DND-41 (cell line): ENCODE data around the gene FAM78A.

Experiments used
- ATAC-seq: fragments of 200-7000 bp; cut with Tn5 transposase; 3 replicates; pipeline ENCODE4 v1.9.1; 2021; ENCODE audit warnings: low read depth; ENCODE audit not compliant: insufficient read depth
- DNase-seq: peaks from one replicate; pipeline ENCODE4 v3.0.0-alpha.2; 2020
- H2AFZ ChIP-seq: 2 replicates; pipeline ENCODE4 v1.6.0; 2012; ENCODE audit warnings: low read depth, low read length
- H3K27ac ChIP-seq: 2 replicates; pipeline ENCODE4 v1.5.1; 2012; ENCODE audit warnings: low read length, inconsistent platforms
- H3K27me3 ChIP-seq: fragments of 200-600 bp; sonication (generic); 2 replicates; pipeline ENCODE4 v1.6.0; 2012; ENCODE audit warnings: low read length, mild to moderate bottlenecking, inconsistent platforms; ENCODE audit not compliant: insufficient read depth, poor library complexity
- H3K36me3 ChIP-seq: 2 replicates; pipeline ENCODE4 v1.5.1; 2012; ENCODE audit warnings: low read length, inconsistent platforms; ENCODE audit not compliant: insufficient read depth
- H3K4me1 ChIP-seq: 2 replicates; pipeline ENCODE4 v1.5.1; 2012; ENCODE audit warnings: mild to moderate bottlenecking, low read length; ENCODE audit not compliant: insufficient read depth
- H3K4me2 ChIP-seq: 2 replicates; pipeline ENCODE4 v1.6.0; 2012; ENCODE audit warnings: mild to moderate bottlenecking, moderate library complexity, low read length, inconsistent platforms; ENCODE audit not compliant: insufficient read depth
- H3K4me3 ChIP-seq, 2 experiments: fragments of 200-600 bp in 1 of 2; shearing (Covaris generic) in 1 of 2; 2 replicates each; pipeline ENCODE4 v1.5.1; 2012 to 2016; ENCODE audit warnings: inconsistent platforms in 2 of 2, low read length in 2 of 2, mild to moderate bottlenecking in 2 of 2, low read depth in 1 of 2, moderate library complexity in 1 of 2
- H3K79me2 ChIP-seq: 2 replicates; pipeline ENCODE4 v1.6.0; 2012; ENCODE audit warnings: low read length, inconsistent platforms; ENCODE audit not compliant: insufficient read depth
- H3K9ac ChIP-seq: 2 replicates; pipeline ENCODE4 v1.6.0; 2012; ENCODE audit warnings: low read depth, mild to moderate bottlenecking, inconsistent platforms, low read length, moderate library complexity
- H3K9me3 ChIP-seq: 2 replicates; pipeline ENCODE4 v1.5.1; 2012; ENCODE audit warnings: low read length, moderate library complexity, mild to moderate bottlenecking, inconsistent platforms; ENCODE audit not compliant: insufficient read depth, severe bottlenecking
- H4K20me1 ChIP-seq: 2 replicates; pipeline ENCODE4 v1.6.0; 2012; ENCODE audit warnings: low read length; ENCODE audit not compliant: insufficient read depth
- EZH2 ChIP-seq: IDR thresholded peaks from 3 replicates; pipeline ENCODE4 v1.6.1; 2012; ENCODE audit warnings: borderline replicate concordance, low read depth, mild to moderate bottlenecking, moderate library complexity, low read length, inconsistent platforms; ENCODE audit not compliant: severe bottlenecking
- TF ChIP-seq, protein P1 (sequence below): IDR thresholded peaks from 2 replicates; pipeline ENCODE4 v1.5.1; 2012; ENCODE audit warnings: borderline replicate concordance, low read length, moderate library complexity, mild to moderate bottlenecking; ENCODE audit not compliant: poor library complexity, severe bottlenecking; ENCODE audit errors: extremely low read depth

Gene FAM78A

DNA sequence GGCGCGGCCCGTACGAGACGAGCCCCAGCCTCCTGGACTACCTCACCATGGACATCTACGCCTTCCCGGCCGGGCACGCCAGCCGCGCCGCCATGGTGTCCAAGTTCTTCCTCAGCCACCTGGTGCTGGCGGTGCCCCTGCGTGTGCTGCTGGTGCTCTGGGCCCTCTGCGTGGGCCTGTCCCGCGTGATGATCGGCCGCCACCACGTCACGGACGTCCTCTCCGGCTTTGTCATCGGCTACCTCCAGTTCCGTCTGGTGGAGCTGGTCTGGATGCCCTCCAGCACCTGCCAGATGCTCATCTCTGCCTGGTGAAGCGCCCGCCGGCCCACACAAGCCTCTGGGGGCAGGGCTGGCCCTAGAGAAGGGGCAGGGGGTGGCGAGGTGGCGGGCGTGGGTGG, 31.7 kb upstream of the FAM78A start:
- H3K36me3 ChIP-seq = no peaks in the 10 kb centered on the region
- H3K4me3 ChIP-seq = no peak overlapping the region
- H3K4me2 ChIP-seq = no peak overlapping the region
- no peaks in the 10 kb centered on the region for H3K79me2 ChIP-seq
- DNase-seq (no peak), ATAC-seq (no peak)
- no peaks in the 10 kb centered on the region for H4K20me1 ChIP-seq
- no peaks in the 10 kb centered on the region for H3K27me3 ChIP-seq
- no peaks in the 10 kb centered on the region for H3K9me3 ChIP-seq
- H3K27ac ChIP-seq = no peak overlapping the region
- no peak overlapping the region for H3K9ac ChIP-seq
- H3K4me1 ChIP-seq = peaks cover 10% of the 10 kb centered on the region
- H2AFZ ChIP-seq = no peak overlapping the region
- TF ChIP-seq, protein P1, sequence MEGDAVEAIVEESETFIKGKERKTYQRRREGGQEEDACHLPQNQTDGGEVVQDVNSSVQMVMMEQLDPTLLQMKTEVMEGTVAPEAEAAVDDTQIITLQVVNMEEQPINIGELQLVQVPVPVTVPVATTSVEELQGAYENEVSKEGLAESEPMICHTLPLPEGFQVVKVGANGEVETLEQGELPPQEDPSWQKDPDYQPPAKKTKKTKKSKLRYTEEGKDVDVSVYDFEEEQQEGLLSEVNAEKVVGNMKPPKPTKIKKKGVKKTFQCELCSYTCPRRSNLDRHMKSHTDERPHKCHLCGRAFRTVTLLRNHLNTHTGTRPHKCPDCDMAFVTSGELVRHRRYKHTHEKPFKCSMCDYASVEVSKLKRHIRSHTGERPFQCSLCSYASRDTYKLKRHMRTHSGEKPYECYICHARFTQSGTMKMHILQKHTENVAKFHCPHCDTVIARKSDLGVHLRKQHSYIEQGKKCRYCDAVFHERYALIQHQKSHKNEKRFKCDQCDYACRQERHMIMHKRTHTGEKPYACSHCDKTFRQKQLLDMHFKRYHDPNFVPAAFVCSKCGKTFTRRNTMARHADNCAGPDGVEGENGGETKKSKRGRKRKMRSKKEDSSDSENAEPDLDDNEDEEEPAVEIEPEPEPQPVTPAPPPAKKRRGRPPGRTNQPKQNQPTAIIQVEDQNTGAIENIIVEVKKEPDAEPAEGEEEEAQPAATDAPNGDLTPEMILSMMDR = no peak
- TF ChIP-seq EZH2 = no peak

DNA sequence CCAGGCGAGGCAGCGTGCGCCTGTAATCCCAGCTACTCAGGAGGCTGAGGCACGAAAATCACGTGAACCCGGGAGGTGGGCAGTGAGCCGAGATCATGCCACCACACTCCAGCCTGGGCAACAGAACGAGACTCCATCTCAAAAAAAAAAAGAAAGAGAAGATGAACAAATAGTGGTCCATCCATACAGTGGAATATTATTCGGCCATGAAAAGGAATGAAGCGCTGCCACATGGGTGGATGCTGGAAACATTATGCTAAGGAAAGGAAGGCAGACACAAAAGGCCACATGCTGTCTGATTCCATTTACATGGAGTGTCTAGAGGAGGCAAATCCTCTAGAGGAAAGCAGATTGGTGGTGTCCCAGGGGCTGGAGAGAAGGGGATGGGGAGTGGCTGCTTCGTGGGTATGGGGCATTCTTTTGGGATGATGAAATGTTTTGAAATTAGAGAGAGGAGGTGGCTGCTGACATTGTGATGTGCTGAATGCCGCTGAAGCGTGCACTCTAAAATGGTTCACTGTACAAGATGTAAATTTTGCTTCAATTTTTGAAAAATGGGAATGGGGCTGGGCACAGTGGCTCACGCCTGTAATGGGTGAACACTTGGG, 30.2 kb upstream of the FAM78A start:
- Histone ChIP-seq H3K36me3 (no peaks in the 10 kb centered on the region), H3K79me2 (no peaks in the 10 kb centered on the region), H2AFZ (no peak overlapping the region), H4K20me1 (no peaks in the 10 kb centered on the region), H3K4me2 (no peak overlapping the region), H3K9me3 (no peaks in the 10 kb centered on the region), H3K4me3 (no peak overlapping the region), H3K27me3 (no peaks in the 10 kb centered on the region), H3K27ac (no peak overlapping the region), H3K4me1 (peaks cover 10% of the 10 kb centered on the region), H3K9ac (no peak overlapping the region)
- ATAC-seq (no peak), DNase-seq (no peak)
- no peak for TF ChIP-seq EZH2
- TF ChIP-seq, protein P1 = no peak

DNA sequence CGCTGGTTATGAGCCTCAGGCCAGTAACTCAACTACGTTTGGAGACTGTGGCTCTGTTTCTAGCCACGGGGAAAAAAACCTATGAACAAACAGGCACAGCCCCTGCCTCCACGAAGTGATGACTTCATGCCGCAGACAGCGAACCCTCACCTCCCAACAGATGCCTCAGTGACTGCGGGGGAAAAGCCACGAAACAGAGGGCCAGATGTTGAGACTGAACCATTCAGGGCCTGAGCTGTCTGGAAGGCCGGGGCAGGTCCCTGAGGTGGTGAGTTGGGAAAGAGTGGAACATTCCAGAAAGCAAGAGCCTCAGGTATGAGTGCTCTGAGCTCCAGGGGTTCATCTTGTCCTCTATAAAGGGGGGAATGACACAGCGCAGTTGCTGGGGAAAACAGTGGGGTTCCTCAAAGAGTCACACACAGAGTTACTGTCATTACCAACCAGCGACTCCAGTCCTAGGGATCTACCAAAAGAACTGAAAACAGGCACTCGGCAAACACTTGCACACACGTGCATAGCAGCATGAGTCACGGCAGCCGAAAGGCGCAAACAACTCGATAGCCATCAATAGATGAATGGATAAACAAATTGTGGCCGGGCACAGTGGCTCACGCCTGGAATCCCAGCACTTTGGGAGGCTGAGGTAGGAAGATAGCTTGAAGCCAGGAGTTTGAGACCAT, 28.5 kb upstream of the FAM78A start:
- H3K4me2 ChIP-seq = no peak overlapping the region
- TF ChIP-seq EZH2 = no peak
- TF ChIP-seq, protein P1 = no peak
- H3K79me2 ChIP-seq = no peaks in the 10 kb centered on the region
- no peaks in the 10 kb centered on the region for H4K20me1 ChIP-seq
- H3K9me3 ChIP-seq = no peaks in the 10 kb centered on the region
- H3K4me3 ChIP-seq = no peak overlapping the region
- no peak overlapping the region for H3K27ac ChIP-seq
- no peak overlapping the region for H2AFZ ChIP-seq
- ATAC-seq = 0 out of 3 replicates have a peak, but pooled peaks have one; percentile 31
- no peaks in the 10 kb centered on the region; the same call in 1 of the 2 replicates for H3K4me1 ChIP-seq
- H3K36me3 ChIP-seq = no peaks in the 10 kb centered on the region
- H3K27me3 ChIP-seq = no peaks in the 10 kb centered on the region
- no peak for DNase-seq
- no peak overlapping the region for H3K9ac ChIP-seq
